GM23248 (cell line): ENCODE measurements around the gene NHSL1.

Experiments
- EZH2 ChIP-seq: fragments of 200-600 bp; sonication (generic); IDR thresholded peaks from 2 replicates; pipeline ENCODE4 v1.6.1; 2018; ENCODE audit warnings: antibody characterized with exemption, mild to moderate bottlenecking; ENCODE audit not compliant: insufficient read depth, poor library complexity, severe bottlenecking
- EZH2phosphoT487 ChIP-seq: fragments of 200-600 bp; sonication (generic); IDR thresholded peaks from 2 replicates; pipeline ENCODE4 v1.6.1; 2018; ENCODE audit warnings: antibody characterized with exemption, moderate library complexity, mild to moderate bottlenecking, low read depth; ENCODE audit not compliant: insufficient read depth

DNA sequence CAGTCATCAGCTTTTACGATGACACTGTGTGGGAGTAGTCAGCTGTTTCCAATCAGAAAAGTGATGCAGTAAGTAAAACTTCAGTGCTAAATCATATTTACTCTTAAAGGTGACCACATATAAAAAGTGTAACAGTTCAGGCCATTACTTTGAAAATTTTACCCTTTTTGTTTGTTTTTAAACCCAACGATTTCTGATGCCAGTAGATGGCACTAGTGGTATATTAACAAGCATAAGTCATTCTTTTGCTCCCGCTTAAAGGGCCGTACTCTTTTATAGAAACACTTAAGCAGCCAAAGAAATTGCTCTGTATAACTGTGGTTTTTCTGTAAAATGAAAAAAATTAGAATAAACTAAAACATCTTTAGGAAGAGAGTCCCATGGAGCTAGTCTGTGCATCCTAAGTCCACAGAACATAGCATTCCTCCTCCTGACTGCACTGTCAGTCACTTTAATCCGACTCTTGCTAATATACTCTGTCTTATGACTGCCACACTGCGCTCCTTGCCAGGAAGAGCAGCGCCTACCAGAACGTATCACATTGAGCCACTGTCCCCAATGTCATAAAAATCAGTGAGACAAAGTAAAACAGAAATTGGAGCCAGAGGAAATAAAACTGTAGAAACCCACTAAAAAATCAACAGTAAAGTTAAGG lies 70.2 kb downstream of the NHSL1 start:
- no peak for TF ChIP-seq EZH2
- TF ChIP-seq EZH2phosphoT487 = no peak
